ENCODE data around the gene FOXN3. TPM values are rescaled to one million over a fixed set of nuclear protein-coding genes. Genes with fewer than 3 reads are reported as not detected.
"Not testable (repeated sequence)": the region's sequence is repeated elsewhere in the genome, so short reads cannot be mapped to it uniquely, and the experiment has no call there.

Gene FOXN3
- total RNA-seq, 1 experiment from 2014 or later = 6.5 TPM

DNA sequence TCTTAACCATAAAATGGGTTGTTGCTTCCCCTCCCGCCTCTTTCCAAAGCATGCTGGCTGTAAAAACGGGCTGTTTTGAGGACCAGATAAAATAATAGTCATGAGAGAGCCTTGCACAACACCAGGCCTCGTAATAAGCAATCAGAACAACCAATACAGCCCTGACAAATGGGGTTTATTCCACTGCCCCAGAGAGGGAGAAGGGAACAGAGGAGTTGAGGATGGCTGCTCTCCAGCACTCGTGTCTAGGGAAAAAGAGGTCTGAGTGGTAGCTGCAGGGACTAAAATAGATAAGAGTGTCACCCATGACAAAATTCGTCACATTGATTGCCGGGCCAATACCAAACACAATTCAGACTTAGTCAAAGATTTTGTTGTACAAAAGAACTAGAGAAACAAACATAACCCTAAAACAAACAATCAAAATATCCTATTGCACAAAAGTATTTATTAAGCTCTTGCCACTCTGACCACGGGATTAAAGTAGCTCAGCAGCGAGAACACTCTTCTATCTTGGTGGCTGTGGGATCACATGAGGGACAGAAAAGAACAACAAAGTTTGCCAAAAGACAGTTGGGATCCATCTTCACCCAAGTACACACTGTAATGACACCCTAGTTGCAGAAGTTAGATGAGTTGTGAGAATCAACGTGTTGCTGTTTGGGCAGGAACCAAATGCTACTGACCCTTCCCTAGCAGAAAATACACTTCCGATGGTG, 188.0 kb downstream of the FOXN3 start:
- DNase-seq (ENCODE audit: low read depth) = no peak

DNA sequence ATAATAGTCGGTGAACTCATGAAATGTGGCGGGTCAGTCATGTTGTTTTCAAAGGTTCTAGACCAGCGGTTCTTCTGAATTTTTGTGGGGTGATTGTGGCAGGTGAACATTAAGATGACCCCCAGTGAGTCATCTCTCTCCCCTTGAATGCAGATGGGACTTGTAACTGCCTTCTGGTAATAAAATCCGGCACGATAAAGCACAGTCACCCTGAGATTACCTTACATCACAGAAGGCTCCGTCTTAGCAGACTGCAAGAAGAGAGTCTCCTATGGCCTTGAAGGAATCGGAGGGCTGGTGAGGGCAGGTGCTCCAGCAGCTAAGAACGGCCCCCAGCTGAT, 189.6 kb downstream of the FOXN3 start:
- no peak for DNase-seq (ENCODE audit: low read depth)

DNA sequence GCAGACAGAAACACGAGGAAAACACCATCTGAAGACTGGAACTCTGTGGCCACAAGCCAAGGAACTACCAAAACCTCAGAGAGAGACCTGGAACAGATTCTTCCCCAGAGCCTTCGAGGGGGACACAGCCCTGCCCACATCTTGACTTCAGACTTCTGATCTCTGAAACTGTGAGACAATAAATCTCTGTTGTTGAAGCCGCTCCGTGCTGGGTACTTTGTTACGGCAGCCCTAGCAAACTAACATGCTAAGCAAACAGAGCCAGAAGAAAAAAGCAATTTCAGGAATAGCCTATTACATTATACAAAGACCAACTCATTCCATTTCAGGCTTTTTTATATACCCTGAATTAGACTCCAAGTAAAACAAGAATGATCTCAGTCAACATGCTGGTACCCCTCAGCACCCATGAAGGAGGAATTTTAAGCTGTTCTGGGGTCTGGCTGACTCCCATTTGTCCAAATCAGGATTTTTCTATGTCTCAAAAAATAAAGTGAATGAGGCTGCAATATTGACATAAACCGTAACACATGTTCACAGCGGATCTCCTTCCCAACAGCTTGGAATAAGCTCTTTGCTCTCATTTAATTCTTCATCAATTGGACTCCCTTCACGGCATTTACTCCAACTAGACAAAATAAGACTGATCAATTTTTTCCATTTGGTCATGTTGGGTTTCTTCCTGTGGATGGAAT, 190.1 kb downstream of the FOXN3 start:
- no peak for DNase-seq (ENCODE audit: low read depth)

DNA sequence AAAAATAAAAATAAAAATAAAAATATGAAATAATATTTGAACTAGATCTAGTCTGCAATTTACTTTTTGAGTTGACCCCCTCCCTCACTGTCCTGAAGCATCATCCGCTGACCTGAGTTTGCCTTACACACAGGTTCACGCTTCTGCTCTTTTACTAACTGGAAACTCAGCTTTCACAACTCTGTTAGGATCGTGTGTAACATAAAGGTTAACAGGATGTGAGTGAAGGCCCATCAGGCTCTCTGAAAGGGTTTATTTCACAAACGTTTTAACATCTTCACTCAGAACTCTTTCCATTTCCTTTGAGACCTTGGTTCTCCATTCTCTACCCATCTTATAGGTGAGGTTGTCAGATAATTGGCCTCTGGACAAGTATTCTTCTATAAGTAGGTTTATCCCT, 191.4 kb downstream of the FOXN3 start:
- no peak for DNase-seq (ENCODE audit: low read depth)

DNA sequence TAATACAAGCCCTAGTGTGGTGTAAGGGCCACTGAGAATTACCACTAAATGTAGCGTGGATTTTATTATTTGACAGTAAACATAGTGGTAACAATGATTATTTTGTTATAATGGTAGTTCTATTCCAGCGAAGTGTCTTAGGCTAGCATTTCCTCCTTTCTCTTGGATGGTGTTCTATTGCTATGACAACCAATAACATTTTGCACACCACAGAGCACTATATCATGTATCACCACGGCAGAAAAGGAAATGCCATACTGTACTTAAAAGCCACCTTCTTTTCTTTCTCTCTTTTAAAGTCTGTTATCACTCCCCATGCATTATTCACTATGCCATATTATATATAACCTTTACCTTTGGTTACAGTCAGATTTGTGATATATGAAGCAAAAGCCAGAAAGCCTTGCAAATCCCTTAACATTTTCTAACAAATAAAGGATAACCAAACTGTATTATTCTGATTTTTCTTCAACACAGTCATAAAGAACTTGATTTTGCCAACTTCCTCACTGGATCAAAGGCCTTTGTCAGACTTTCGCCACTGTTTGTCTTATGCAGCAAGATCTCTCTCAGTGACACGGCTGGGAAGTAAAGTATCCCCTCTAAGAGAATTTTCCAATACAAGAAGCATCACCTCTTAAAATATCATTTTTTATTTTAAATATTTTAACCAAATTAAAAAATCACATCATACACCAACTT, 195.8 kb downstream of the FOXN3 start:
- DNase-seq (ENCODE audit: low read depth) = peak; percentile 52

DNA sequence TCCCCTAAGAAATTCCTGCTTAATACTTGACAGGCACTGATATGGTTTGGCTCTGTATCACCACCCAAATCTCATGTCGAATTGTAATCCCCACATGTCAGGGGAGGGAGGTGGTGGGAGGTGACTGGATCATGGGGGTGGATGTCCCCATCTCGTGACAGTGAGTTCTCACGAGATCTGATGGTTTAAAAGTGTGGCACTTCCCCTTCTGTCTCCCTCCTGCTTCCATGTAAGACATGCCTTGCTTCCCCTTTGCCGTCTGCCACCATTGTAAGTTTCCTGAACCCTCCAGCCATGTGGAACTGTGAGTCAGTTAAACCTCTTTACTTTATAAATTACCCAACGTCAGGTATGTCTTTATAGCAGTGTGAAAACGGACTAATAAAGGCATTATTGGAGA, 198.0 kb downstream of the FOXN3 start:
- DNase-seq (ENCODE audit: low read depth) = no peak

DNA sequence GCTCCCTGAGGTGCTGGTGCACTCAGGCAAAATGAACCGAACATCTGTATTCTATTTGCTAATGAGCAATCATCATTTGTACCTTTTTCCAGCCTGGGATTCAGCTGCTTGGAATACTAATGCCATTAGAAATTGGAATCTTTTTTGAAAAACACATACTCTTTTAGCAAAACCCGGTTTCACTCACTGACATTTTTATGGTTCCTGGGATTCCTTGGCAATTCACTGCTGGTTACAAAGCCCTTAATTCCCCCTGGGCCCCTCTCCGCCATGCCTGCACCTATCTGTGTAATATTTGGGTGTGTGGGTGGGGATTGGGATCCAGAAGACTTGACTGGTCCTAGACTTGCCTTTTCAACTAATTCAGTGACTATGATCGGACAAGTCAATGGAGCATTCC, 199.1 kb downstream of the FOXN3 start:
- DNase-seq (ENCODE audit: low read depth) = no peak

DNA sequence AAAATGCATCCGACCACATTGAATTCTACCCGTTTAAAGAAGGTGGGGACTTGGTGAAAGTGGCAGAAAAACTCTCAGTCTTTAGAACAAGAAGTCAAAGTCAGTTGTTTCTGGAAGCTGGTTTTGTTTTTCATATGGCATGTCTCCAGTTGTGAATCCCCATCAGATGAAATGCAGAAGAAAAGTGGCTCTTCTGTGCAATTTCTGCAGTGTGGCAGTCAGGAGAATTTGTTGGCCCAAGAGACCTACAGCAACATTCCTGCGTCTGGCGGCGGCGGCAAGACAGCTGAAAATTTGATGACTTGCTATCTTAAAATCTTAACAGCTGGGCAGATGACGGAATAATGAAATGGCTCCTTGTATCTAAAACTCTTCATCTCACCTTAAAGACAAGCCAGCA, 201.5 kb downstream of the FOXN3 start:
- DNase-seq (ENCODE audit: low read depth) = no peak

DNA sequence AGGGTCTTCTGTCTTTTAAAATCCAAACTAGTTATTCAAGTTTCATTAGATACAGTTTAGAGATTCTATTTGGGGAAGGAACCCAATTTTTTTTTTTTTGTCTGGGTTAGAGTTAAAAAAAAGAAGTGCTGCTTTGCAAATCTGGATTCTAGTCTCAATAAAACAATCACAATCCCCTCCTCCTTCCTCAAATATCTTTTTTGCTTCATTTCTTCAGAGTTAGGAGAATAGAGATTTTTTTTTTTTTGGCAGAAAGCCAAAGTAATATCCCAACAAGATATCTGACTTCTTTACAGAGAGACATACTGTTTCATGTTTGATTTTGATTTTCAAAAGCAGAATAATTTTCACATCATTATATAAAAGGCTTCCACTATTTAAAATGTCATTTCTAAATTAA, 201.9 kb downstream of the FOXN3 start:
- DNase-seq (ENCODE audit: low read depth) = no peak

DNA sequence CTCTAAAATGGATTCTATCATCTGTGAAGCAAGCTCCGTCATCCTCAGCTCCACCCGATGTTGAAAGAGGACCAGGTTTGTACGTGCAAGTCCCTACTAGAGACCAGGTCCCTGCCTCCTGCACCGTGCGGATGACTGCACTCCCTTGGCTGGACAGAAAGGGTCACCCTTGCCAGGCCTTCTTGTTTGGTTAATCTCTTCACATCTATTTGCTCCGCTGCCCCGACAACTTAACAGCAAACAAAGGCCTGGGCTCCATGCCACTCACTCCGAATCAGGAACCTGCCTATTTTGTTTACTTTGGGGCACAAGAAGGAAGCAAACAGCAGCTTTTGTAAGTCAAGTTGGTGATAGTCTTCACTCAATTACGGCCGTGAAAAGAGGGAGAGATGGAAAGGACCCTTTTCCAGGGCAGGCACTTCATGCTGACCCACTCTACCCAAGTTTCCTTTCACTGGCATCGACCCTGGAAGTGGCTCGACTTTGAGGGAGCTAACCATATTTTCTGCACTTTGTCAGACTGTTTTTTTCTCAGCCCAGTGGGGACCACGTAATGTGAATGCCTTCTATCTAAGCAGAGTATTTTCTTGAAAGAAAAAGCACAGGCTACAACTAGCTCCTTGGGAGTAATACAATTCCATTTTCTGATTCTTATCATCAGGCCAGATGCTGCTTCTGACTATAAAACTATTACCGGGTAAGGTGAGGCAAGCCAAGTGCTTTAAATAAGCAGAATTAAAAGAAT, 202.6 kb downstream of the FOXN3 start:
- DNase-seq (ENCODE audit: low read depth) = no peak

DNA sequence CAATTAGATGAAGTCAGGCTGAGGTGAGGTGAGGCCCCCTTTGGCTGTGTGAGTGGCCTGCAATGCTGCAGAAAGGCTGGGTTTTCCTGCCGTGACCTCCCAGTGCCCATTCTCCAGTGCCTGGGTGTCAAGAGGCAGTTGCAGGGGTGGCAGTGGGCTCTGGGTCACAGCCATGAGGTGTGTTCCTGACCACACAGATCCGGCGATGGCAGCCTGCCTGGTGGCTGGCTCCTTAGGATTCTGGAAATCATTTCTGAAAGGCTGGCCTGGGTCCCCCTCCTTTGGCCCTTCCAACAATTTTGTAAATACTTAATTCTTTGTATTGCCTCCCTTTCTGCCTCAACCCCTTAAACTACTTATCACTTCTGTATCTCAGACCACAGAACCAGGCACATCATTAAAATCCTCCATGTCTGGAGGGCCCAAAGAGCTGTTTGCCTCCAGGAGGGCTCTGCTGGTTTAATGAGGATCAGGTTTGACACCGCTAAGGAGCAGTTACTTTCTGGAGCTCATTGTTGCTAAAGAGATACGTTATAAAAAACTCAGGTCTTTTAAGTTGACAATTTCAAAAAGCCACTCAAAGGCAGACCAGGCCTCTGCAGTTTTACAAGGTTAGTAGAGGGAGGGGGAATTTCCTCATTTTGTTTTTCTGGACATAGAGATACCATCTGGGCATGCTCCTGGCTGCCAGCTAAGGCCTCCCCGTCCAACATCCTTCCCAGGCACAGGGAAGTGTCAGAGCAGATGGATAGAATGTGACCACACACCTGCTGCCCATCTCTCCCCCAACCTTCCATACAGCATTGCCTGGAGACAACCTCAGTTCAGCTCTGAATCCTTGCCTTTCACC, 204.4 kb downstream of the FOXN3 start:
- no peak for DNase-seq (ENCODE audit: low read depth)

DNA sequence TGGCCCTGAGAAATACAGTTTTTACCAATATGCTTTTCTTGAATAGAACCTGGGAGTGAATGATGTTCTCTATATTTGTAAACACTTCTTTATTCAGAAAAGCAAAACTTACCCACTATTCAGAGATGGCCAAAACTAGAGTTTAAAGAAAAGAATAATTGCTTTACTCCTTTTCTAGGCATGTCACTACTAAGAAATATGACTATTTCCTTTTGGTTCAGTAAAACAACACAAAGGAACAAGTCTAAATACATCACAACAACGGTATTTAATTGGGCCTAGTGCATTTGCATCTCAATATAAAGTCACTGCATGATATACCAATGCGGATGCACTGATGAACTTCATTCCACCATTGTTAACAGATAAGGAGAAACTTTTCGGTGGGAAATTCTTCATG, 207.5 kb downstream of the FOXN3 start:
- no peak for DNase-seq (ENCODE audit: low read depth)

DNA sequence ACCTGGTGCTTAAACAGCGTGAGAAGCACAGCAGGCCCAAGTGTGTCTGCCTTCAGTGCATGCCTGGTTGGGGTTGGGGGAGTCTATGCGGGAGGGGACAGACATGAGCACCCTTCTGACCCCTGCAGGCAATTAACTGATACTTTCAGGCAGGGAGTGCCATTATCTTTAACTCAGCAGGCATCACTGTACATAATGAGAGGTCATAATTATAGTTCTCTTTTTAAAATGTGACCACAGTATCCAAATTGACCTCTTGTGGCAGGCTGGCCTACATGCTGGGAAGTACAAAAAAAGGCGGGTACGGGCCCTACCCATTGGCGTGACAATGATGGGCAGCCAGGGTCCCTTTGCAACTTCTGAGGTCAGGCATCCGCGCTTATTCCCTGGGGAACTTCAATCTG, 209.1 kb downstream of the FOXN3 start:
- DNase-seq (ENCODE audit: low read depth) = no peak

DNA sequence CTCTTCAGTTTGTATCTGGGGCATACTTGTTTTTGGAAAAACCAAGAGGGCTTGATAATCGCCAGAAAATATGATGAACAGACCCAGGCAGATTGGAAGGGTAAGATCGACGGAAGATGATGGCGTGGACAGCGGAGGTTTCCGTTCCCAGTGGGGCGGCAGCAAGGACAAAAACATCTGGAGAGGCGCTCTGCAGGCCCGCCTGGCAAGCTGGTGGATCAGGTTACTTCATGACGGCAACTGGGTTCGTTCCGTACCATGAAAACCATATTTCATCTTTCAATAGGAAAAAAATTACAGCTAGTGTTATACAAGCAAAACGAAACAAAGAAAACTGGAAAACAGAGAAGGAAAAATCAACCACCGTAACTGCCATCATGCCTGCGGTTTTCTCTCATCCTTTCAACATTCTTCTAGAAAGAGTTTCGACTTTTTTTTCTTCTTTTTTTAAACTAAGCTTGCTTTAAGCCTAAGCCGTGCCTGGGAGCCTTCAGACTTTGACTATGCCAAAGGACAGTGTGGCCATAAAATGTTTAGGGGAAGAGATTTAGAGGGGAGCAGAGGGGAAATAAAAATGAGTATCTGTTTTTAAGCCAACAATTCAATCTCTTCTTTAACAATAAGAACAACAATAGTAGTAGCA, 210.5 kb downstream of the FOXN3 start:
- DNase-seq (ENCODE audit: low read depth) = no peak

DNA sequence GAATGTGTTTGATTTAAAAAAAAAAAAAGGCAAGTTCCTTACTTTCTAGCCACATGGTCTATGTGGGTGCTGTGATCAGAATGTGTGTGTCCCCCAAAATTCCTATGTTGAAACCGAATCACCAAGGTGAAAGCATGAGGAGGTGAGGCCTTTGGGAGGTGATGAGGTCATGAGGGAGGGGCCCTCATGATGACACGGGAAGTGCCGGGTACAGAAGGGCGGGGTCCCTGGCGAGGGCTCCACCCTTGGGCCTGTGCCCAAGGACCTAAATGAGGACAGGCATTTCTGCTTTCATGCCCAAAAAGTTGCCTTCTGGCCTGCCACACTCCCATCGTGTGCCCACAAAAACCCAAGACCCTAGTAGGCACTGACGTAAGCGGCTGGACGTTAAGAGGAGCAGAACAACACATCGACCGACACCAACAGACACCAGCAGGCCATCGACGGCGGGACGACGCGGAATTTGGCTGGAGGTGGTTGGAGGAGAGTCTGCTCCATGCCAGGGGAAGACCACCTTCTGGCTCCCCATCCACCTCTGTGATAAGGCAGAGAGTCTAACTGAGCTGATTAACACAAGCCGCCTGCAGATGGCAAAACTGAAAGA, 211.8 kb downstream of the FOXN3 start:
- no peak for DNase-seq (ENCODE audit: low read depth)

DNA sequence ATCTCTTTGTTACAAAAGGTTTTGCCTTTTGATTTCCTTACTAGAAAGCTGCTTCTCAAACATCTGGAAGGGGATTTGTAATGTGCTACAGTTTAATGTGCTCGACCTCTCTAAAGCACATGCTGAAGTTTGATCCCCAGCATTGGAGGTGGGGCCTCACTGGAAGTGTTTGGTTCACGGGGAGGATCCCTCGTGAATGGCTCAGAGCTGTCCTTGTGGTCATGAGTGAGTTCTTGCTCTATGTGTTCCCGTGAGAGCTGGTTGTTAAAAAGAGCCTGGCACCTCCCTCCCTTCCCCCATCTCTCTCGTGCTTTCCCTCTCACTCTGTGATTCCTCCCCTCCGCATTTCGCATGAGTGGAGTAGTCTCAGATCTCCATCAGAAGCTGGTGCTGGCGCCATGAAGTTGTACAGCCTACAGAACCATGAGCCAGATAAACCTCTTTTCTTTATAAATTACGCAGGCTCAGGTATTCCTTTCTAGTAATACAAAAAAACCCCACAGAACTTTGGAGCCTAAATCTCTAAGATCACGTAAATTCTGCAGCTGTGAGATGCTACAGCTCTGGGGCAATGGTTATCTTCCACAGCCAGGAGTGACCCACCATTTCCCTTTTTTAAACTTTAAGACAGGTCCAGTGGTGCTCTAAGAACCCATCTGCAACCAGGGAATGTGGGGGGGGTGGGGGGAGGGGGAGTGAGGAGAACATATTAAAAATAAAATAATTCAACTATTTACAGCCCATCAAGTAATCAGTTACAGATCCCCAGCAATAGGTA, 214.4 kb downstream of the FOXN3 start:
- no peak for DNase-seq (ENCODE audit: low read depth)

DNA sequence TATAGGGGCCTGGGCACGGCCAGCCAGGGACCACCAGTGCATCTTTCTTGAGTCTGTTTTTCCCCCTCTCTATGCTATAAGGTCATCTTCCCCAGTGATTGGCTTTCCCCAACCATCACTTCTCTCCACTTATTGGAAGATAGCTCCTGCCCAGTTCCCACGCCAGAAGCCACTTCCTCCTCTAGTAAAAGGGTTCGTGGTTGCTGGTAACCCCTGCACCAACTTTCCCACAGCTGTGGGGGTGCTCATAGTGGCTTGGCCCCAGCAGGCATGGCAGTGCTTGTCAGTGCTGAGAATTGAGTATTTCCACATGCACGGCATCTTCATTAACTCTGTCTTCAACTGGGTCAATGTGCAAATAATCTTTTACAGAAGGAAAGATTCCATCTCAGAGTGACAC, 215.4 kb downstream of the FOXN3 start:
- no peak for DNase-seq (ENCODE audit: low read depth)

DNA sequence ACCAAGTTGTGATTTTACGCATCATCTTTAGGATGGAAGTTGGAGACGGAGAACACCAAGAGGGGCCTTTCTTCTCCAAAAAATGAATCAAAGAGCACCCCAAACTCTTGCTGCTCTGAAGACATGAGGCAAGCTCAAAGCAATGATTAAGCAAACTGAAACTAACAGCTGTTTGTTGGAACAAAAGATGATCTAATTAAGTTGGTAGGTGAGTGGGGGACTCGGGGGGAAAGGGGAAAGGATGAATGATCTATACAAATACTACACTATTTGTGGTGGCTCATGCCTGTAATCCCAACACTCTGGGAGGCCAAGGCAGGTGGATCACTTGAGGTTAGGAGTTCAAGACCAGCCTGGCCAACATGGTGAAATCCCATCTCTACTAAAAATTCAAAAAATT, 217.7 kb downstream of the FOXN3 start:
- DNase-seq (ENCODE audit: low read depth) = not testable (repeated sequence)

DNA sequence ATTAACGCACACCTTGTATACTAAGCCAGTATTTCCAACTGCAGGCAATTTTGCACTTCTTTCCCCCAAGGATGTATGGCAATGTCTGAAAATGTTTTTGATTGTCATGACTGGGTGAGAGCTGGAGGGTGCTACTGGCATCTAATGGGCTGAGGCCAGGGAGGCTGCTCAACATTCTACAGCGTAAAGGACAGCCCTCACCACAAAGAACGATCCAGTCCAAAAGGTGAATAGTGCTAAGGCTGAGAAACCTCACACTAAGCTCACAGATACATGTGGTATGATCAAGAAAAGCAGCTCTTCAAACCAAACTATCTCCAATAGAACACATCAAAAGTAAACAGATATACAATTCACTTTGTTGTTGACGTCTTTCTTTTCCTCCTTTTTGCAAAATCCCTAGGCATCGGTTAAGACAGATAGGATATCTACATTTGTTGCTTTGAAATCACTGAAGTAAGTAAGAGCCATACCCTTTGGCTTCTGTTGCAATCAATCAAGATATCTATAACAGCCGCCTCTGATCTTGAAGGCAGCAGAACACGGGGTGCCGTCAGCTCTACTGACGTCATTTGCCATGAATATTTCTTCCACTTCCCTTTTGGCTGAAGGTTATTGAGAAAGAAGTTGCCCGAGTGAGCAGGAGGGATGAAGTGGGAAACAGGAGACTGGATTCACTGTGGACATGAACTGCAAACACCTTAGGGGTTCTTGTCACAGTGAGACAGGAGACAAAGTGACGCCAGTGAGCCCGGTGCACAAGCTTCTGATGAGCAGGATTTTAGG, 218.3 kb downstream of the FOXN3 start:
- DNase-seq (ENCODE audit: low read depth) = no peak
